OCI-LY7 (cell line): ENCODE results near the gene TUBAL3. TPM values are rescaled to one million over a fixed set of nuclear protein-coding genes. Genes with fewer than 3 reads are reported as not detected.

Experiments
- BruUV-seq: library from RNA; stranded (reverse); fragments of 400-500 nt; replicated peaks from 2 replicates; lab custom pipeline; 2021; lab: Mats Ljungman, UMichigan
- CTCF ChIA-PET: fragments of 300-600 bp; sonication (Branson Sonifier 250); formaldehyde crosslinking; loops from one replicate; lab custom pipeline; 2022; ENCODE audit warnings: antibody characterized with exemption; ENCODE audit not compliant: unreplicated experiment; lab: Charles Lee
- POLR2A ChIA-PET: fragments of 300-600 bp; sonication (Branson Sonifier 250); formaldehyde crosslinking; loops from one replicate; lab custom pipeline; 2022; ENCODE audit warnings: antibody characterized with exemption; lab: Charles Lee
- DNase-seq: peaks from one replicate; pipeline ENCODE4 v3.0.0-alpha.2; 2015; ENCODE audit warnings: low spot score
- H2AFZ ChIP-seq: fragments of 200-600 bp; sonication (generic), shearing (Covaris generic); 2 replicates; pipeline ENCODE4 v1.6.1; 2014; ENCODE audit warnings: mild to moderate bottlenecking, antibody characterized with exemption, low read length, moderate library complexity
- H3K27ac ChIP-seq: fragments of 200-600 bp; sonication (generic); 2 replicates; pipeline ENCODE4 v1.5.1; 2014; ENCODE audit warnings: mixed run types, low read depth, mild to moderate bottlenecking, moderate library complexity, low read length, inconsistent platforms; ENCODE audit not compliant: poor library complexity, severe bottlenecking
- H3K36me3 ChIP-seq: fragments of 200-600 bp; sonication (generic); 2 replicates; pipeline ENCODE4 v1.6.1; 2014; ENCODE audit warnings: mild to moderate bottlenecking, antibody characterized with exemption, low read length, moderate library complexity, mixed read lengths; ENCODE audit not compliant: insufficient read depth
- H3K4me1 ChIP-seq: fragments of 200-600 bp; sonication (generic); 2 replicates; pipeline ENCODE4 v1.5.1; 2014; ENCODE audit warnings: mild to moderate bottlenecking, low read length; ENCODE audit not compliant: insufficient read depth, poor library complexity, severe bottlenecking
- H3K4me2 ChIP-seq: fragments of 200-600 bp; sonication (generic); 2 replicates; pipeline ENCODE4 v1.6.1; 2014; ENCODE audit warnings: mild to moderate bottlenecking, low read length
- H3K4me3 ChIP-seq: fragments of 200-600 bp; sonication (generic); 2 replicates; pipeline ENCODE4 v1.5.1; 2014; ENCODE audit warnings: mild to moderate bottlenecking, low read depth, low read length; ENCODE audit not compliant: poor library complexity, severe bottlenecking
- H3K79me2 ChIP-seq: fragments of 200-600 bp; sonication (generic); 2 replicates; pipeline ENCODE4 v1.6.1; 2016; ENCODE audit warnings: low read depth, mild to moderate bottlenecking, low read length, moderate library complexity, mixed read lengths; ENCODE audit not compliant: insufficient read depth
- H3K9me2 ChIP-seq: fragments of 200-600 bp; sonication (generic); 2 replicates; pipeline ENCODE4 v1.6.1; 2016; ENCODE audit warnings: mild to moderate bottlenecking, low read length, mixed read lengths; ENCODE audit not compliant: insufficient read depth
- H3K9me3 ChIP-seq: fragments of 200-600 bp; sonication (generic); 2 replicates; pipeline ENCODE4 v1.6.1; 2014; ENCODE audit warnings: mild to moderate bottlenecking, mixed run types, low read length, mixed read lengths
- H4K20me1 ChIP-seq: fragments of 200-600 bp; sonication (generic); 2 replicates; pipeline ENCODE4 v1.6.1; 2014; ENCODE audit warnings: mild to moderate bottlenecking, antibody characterized with exemption, low read length, moderate library complexity, mixed read lengths; ENCODE audit not compliant: insufficient read depth
- EZH2phosphoT487 ChIP-seq: fragments of 200-600 bp; sonication (generic); IDR thresholded peaks from 2 replicates; pipeline ENCODE4 v1.6.1; 2018; ENCODE audit warnings: low read depth, borderline replicate concordance, mild to moderate bottlenecking, mixed run types, antibody characterized with exemption, low read length, moderate library complexity, mixed read lengths
- intact Hi-C: fragments of 100-400 bp; cut with micrococcal nuclease; formaldehyde crosslinking; loops from one replicate; pipeline ENCODE4 v1.10.0; 2022; ENCODE audit not compliant: unreplicated experiment
- total RNA-seq, 2 experiments: library from RNA; depleted of rRNA in 1 of 2; stranded (reverse); fragments of >200 nt in 1 of 2; shearing (Covaris generic) in 1 of 2; gene quantifications; 2 replicates each; pipeline ENCODE4 v1.2.3, GENCODE V29; 2014 to 2022
- TF ChIP-seq, protein P1 (sequence below): fragments of 200-600 bp; sonication (generic); conservative IDR thresholded peaks from 2 replicates; pipeline ENCODE4 v1.5.1; 2014; ENCODE audit warnings: mild to moderate bottlenecking, antibody characterized with exemption, low read length, moderate library complexity, mixed read lengths

Gene TUBAL3
- total RNA-seq, 2 experiments from 2014 or later: not detected

DNA sequence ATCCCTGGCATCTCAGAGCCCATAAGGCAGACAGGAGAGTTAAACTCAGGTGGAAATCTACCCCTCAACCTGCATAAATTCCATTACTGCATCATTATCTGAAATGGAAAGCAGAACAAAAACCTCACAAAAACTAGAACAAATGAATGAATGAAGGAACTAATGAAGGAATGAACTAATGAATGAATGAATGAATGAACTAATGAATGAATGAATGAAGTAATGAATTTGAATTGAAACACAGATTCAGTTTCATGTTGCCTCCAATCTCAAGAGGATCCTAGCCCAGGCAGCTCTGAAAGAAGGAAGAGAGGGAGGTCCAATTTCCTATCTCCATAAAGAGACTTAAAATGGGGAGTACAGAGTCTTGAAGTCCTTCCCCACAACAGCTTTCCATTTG lies 41.8 kb downstream of the TUBAL3 start:
- Histone ChIP-seq H3K36me3 (no peaks in the 10 kb centered on the region), H4K20me1 (no peaks in the 10 kb centered on the region), H3K27ac (no peak overlapping the region), H3K4me3 (no peak overlapping the region), H3K9me3 (no peaks in the 10 kb centered on the region), H2AFZ (no peak overlapping the region), H3K79me2 (no peaks in the 10 kb centered on the region), H3K9me2 (no peaks in the 10 kb centered on the region), H3K4me2 (no peak overlapping the region), H3K4me1 (no peaks in the 10 kb centered on the region)
- DNase-seq: no peak
- intact Hi-C loops: no loop called here
- ChIA-PET CTCF (no interaction called here), POLR2A (no interaction called here)
- TF ChIP-seq, protein P1, sequence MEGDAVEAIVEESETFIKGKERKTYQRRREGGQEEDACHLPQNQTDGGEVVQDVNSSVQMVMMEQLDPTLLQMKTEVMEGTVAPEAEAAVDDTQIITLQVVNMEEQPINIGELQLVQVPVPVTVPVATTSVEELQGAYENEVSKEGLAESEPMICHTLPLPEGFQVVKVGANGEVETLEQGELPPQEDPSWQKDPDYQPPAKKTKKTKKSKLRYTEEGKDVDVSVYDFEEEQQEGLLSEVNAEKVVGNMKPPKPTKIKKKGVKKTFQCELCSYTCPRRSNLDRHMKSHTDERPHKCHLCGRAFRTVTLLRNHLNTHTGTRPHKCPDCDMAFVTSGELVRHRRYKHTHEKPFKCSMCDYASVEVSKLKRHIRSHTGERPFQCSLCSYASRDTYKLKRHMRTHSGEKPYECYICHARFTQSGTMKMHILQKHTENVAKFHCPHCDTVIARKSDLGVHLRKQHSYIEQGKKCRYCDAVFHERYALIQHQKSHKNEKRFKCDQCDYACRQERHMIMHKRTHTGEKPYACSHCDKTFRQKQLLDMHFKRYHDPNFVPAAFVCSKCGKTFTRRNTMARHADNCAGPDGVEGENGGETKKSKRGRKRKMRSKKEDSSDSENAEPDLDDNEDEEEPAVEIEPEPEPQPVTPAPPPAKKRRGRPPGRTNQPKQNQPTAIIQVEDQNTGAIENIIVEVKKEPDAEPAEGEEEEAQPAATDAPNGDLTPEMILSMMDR: no peak
- no peak for TF ChIP-seq EZH2phosphoT487
- BruUV-seq: no TSS peak

DNA sequence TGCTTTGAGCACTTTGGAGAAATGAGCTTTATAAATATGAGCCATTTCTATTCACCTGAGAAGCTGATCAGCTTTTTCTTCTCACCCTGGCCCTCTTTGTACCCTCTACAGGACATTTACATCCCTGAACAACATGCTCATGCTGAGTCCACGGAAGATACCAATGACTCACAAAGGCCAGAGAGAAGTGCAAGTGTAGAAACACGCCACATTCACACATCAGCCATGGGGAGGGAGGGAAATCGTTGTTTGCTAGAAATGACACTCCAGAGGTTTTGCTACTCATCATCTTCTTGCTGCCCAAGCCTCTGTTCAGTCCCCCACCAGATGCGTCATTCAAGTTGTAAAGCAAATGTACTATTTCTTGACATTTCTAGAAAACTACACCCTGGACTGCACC lies 42.7 kb downstream of the TUBAL3 start:
- H3K4me1 ChIP-seq: no peaks in the 10 kb centered on the region
- DNase-seq: no peak
- no peaks in the 10 kb centered on the region for H4K20me1 ChIP-seq
- intact Hi-C loops: no loop called here
- ChIA-PET POLR2A (no interaction called here), CTCF (no interaction called here)
- no peak overlapping the region for H2AFZ ChIP-seq
- BruUV-seq: no TSS peak
- no peaks in the 10 kb centered on the region for H3K36me3 ChIP-seq
- H3K27ac ChIP-seq: no peak overlapping the region
- no peak overlapping the region for H3K4me3 ChIP-seq
- no peaks in the 10 kb centered on the region for H3K9me3 ChIP-seq
- no peaks in the 10 kb centered on the region for H3K79me2 ChIP-seq
- no peak overlapping the region for H3K4me2 ChIP-seq
- TF ChIP-seq EZH2phosphoT487: no peak
- TF ChIP-seq, protein P1: no peak
- no peaks in the 10 kb centered on the region for H3K9me2 ChIP-seq

DNA sequence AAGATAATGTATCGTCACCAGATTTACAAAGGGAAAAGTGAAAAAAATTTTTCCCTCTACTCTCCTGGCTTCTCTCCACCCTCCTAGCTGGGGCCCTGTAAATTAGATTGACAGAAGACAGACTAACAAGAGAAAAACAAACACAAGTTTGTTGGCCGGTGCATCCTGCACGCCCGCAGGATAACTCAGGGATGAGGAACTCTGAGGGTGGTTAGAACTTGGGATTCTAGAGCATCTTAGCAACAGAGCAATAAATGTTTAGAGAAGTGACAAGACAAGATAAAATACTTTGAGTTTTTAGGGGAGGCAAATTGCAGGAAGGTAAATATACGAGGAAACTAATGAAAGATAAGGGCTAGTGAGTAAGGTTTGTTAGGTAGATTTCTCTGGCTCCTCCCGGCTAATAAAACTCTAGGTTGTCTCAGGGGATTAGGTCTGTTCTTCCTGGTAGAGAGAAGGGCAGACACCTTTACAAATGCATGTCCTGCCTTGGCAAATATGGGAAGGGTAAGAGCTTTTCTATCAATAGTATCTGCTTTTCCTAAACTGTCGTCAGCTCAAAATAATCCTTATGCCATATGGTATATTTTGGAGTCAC lies 44.2 kb downstream of the TUBAL3 start:
- Histone ChIP-seq H2AFZ (no peak overlapping the region), H4K20me1 (no peaks in the 10 kb centered on the region), H3K27ac (no peak overlapping the region), H3K9me2 (no peaks in the 10 kb centered on the region), H3K9me3 (no peaks in the 10 kb centered on the region), H3K4me3 (no peak overlapping the region), H3K4me2 (no peak overlapping the region), H3K79me2 (no peaks in the 10 kb centered on the region), H3K36me3 (no peaks in the 10 kb centered on the region), H3K4me1 (no peaks in the 10 kb centered on the region)
- CTCF ChIA-PET: no interaction called here
- POLR2A ChIA-PET: interaction anchor here (0.7 kb wide), 1 partner anchor 371 kb away, joined by 4 read pairs; no protein-coding TSS in a partner anchor
- no peak for TF ChIP-seq EZH2phosphoT487
- TF ChIP-seq, protein P1: no peak
- intact Hi-C loops: no loop called here
- DNase-seq: no peak
- BruUV-seq: no TSS peak
